Smooth muscle cell (in vitro differentiated cells): ENCODE measurements around the gene CLIP3. TPM values are rescaled to one million over a fixed set of nuclear protein-coding genes. Genes with fewer than 3 reads are reported as not detected.

ENCODE experiments used
- DNase-seq: peaks from one replicate; lab custom pipeline; 2025; ENCODE audit not compliant: unreplicated experiment; lab: John Stamatoyannopoulos, UW
- H2AFZ ChIP-seq: fragments of 200-600 bp; sonication (generic); 2 replicates; pipeline ENCODE4 v1.6.0; 2016; ENCODE audit warnings: antibody characterized with exemption, low read depth, mild to moderate bottlenecking
- H3F3A ChIP-seq: fragments of 200-600 bp; sonication (generic); 2 replicates; pipeline ENCODE4 v1.6.0; 2017; ENCODE audit warnings: antibody characterized with exemption, low read depth
- H3K27ac ChIP-seq: fragments of 200-600 bp; sonication (generic); 2 replicates; pipeline ENCODE4 v1.5.1; 2016; ENCODE audit warnings: low read depth, mild to moderate bottlenecking
- H3K27me3 ChIP-seq: fragments of 200-600 bp; sonication (generic); 2 replicates; pipeline ENCODE4 v1.6.1; 2016; ENCODE audit warnings: low read depth, mild to moderate bottlenecking
- H3K36me3 ChIP-seq: fragments of 200-600 bp; sonication (generic); 2 replicates; pipeline ENCODE4 v1.5.1; 2016; ENCODE audit warnings: low read depth
- H3K4me1 ChIP-seq: fragments of 200-600 bp; sonication (generic); 2 replicates; pipeline ENCODE4 v1.5.1; 2016; ENCODE audit warnings: low read depth
- H3K4me2 ChIP-seq: fragments of 200-600 bp; sonication (generic); 2 replicates; pipeline ENCODE4 v1.6.0; 2016; ENCODE audit warnings: mild to moderate bottlenecking
- H3K4me3 ChIP-seq: fragments of 200-600 bp; sonication (generic); 2 replicates; pipeline ENCODE4 v1.5.1; 2016; ENCODE audit warnings: mild to moderate bottlenecking
- H3K79me2 ChIP-seq: fragments of 200-600 bp; sonication (generic); 2 replicates; pipeline ENCODE4 v1.6.0; 2016; ENCODE audit warnings: low read depth, mild to moderate bottlenecking
- H3K9ac ChIP-seq: fragments of 200-600 bp; sonication (generic); 2 replicates; pipeline ENCODE4 v1.6.0; 2016; ENCODE audit warnings: low read depth
- H3K9me3 ChIP-seq: fragments of 200-600 bp; sonication (generic); replicated peaks from 2 replicates; pipeline ENCODE4 v1.5.1; 2016; ENCODE audit warnings: low read depth
- H4K20me1 ChIP-seq: fragments of 200-600 bp; sonication (generic); 2 replicates; pipeline ENCODE4 v1.6.0; 2016; ENCODE audit warnings: low read depth
- CTCF ChIP-seq: fragments of 200-600 bp; sonication (generic); IDR thresholded peaks from 2 replicates; pipeline ENCODE4 v1.5.1; 2017; ENCODE audit warnings: borderline replicate concordance, mild to moderate bottlenecking, antibody characterized with exemption; ENCODE audit not compliant: insufficient read depth, poor library complexity, severe bottlenecking
- WGBS: methylation state at CpG from one replicate; pipeline ENCODE4 v1.1.7; 2016; ENCODE audit warnings: low lambda C conversion rate; 5-methylcytosine and 5-hydroxymethylcytosine counted together
- polyA plus RNA-seq: library from polyadenylated mRNA; unstranded; fragments of >200 nt; fragmentation: Nextera tagmentation; extraction: Ambion mirVana; gene quantifications from 2 replicates; pipeline ENCODE4 v1.2.1, GENCODE V29; 2016
- total RNA-seq: library from RNA; depleted of rRNA; stranded (reverse); fragments of >200 nt; gene quantifications from 2 replicates; pipeline ENCODE4 v1.2.3, GENCODE V29; 2014

CLIP3 gene
- total and polyA plus RNA-seq, 2 experiments from 2014 or later: 10.7 to 36.7 TPM

GRCh38 chr19:36054119-36054732 is 21.6 kb upstream of the CLIP3 start, which contains the start of gene THAP8:
THAP8 (minus strand) TSS chr19:36054285; CDS start chr19:36054217, 68 bp downstream.
- peak; percentile 98 for DNase-seq
- WGBS: under 1% methylated on average over 53 of the region's 56 CpGs
- Histone ChIP-seq H3K9me3 (no peaks in the 10 kb centered on the region), H3K27me3 (no peaks in the 10 kb centered on the region), H2AFZ (peak within 1 kb of the TSS; percentile 94), H3K27ac (peak within 1 kb of the TSS; percentile 90), H3K9ac (peak within 1 kb of the TSS; percentile 83), H3K4me1 (peaks cover 8% of the 10 kb centered on the region), H3K4me2 (peak within 1 kb of the TSS; percentile 94), H3F3A (peaks cover 6% of the 10 kb centered on the region), H3K36me3 (no peaks in the 10 kb centered on the region), H4K20me1 (no peaks in the 10 kb centered on the region), H3K79me2 (peaks cover 16% of the 10 kb centered on the region), H3K4me3 (peak within 1 kb of the TSS; percentile 84)
- TF ChIP-seq CTCF: peak; percentile 34

GRCh38 chr19:36051637-36052036 is 19.0 kb upstream of the CLIP3 start:
- peaks cover 9% of the 10 kb centered on the region for H3K79me2 ChIP-seq
- no peak overlapping the region for H3K4me2 ChIP-seq
- DNase-seq: no peak
- no peak overlapping the region for H3K4me3 ChIP-seq
- H3K36me3 ChIP-seq: no peaks in the 10 kb centered on the region
- 89% methylated on average over 4 of the region's 4 CpGs for WGBS
- H3K27ac ChIP-seq: no peak overlapping the region
- no peaks in the 10 kb centered on the region for H3K9me3 ChIP-seq
- no peaks in the 10 kb centered on the region for H3K27me3 ChIP-seq
- no peak for TF ChIP-seq CTCF
- peaks cover 8% of the 10 kb centered on the region for H3K4me1 ChIP-seq
- H4K20me1 ChIP-seq: no peaks in the 10 kb centered on the region
- H2AFZ ChIP-seq: no peak overlapping the region
- peaks cover 6% of the 10 kb centered on the region for H3F3A ChIP-seq
- no peak overlapping the region for H3K9ac ChIP-seq

- Histone ChIP-seq H3K79me2 (peaks cover 5% of the 10 kb centered on the region), H3K4me3 (no peak overlapping the region), H3K9me3 (no peaks in the 10 kb centered on the region), H3F3A (peaks cover 6% of the 10 kb centered on the region), H3K9ac (no peak overlapping the region), H4K20me1 (no peaks in the 10 kb centered on the region), H3K4me1 (peaks cover 8% of the 10 kb centered on the region), H3K27me3 (no peaks in the 10 kb centered on the region), H2AFZ (no peak overlapping the region), H3K36me3 (no peaks in the 10 kb centered on the region), H3K4me2 (no peak overlapping the region), H3K27ac (no peak overlapping the region)
- no peak for TF ChIP-seq CTCF
- no peak for DNase-seq
- WGBS: 35% methylated on average over 3 of the region's 3 CpGs
These were observed 18.6 kb upstream of the CLIP3 start for GRCh38 chr19:36051236-36051635.

GRCh38 chr19:36049080-36049698 is 16.5 kb upstream of the CLIP3 start:
- no peaks in the 10 kb centered on the region for H3K9me3 ChIP-seq
- TF ChIP-seq CTCF: no peak

More at GRCh38 chr19:36049080-36049698, 16.5 kb upstream of the CLIP3 start:
- no peak overlapping the region for H3K9ac ChIP-seq
- no peak overlapping the region for H3K27ac ChIP-seq
- no peaks in the 10 kb centered on the region for H3K79me2 ChIP-seq
- peaks cover 6% of the 10 kb centered on the region for H3F3A ChIP-seq
- no peak overlapping the region for H2AFZ ChIP-seq
- DNase-seq: no peak
- H3K36me3 ChIP-seq: no peaks in the 10 kb centered on the region
- H4K20me1 ChIP-seq: no peaks in the 10 kb centered on the region
- H3K4me2 ChIP-seq: no peak overlapping the region
- no peak overlapping the region for H3K4me3 ChIP-seq
- WGBS: 94% methylated on average over 4 of the region's 4 CpGs
- H3K27me3 ChIP-seq: no peaks in the 10 kb centered on the region
- no peaks in the 10 kb centered on the region for H3K4me1 ChIP-seq
